ENCODE data around the gene P3H1. TPM values are rescaled to one million over a fixed set of nuclear protein-coding genes. Genes with fewer than 3 reads are reported as not detected.
"Not testable (repeated sequence)": the region's sequence is repeated elsewhere in the genome, so short reads cannot be mapped to it uniquely, and the experiment has no call there.

P3H1 gene
- total RNA-seq, 1 experiment from 2014 or later = 37.3 TPM

- no peak for DNase-seq
- H3K27me3 ChIP-seq = no peaks in the 10 kb centered on the region
- H3K36me3 ChIP-seq = peaks cover 69% of the 10 kb centered on the region
- no peaks in the 10 kb centered on the region for H3K9me3 ChIP-seq
- H3K4me3 ChIP-seq = no peak overlapping the region
These were observed 14.5 kb downstream of the P3H1 start for GRCh38 chr1:42752284-42752683.

DNA sequence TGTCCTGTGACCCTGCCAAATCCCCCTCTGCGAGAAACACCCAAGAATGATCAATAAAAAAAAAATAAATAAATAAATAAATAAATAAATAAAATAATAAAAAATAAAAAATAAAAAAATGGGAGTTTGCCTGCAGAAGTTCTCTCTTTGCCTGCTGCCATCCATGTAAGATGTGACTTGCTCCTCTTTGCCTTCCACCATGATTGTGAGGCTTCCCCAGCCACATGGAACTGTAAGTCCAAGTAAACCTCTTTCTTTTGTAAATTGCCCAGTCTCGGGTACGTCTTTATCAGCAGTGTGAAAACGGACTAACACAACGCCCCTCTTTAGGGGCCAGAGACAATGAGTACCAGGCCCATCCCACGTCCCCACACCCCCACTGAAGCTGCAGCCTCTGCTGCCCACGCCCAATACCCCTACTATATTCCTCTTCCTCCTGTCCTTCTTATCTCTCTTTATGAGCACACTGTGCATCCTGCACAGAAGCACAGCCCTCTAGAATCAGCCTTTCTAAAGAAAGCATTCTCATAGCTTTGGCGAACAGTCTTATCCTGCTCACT, 15.2 kb downstream of the P3H1 start:
- H3K36me3 ChIP-seq = peaks cover 67% of the 10 kb centered on the region
- not testable (repeated sequence) for DNase-seq, H3K27me3 ChIP-seq, H3K9me3 ChIP-seq, H3K4me3 ChIP-seq

DNA sequence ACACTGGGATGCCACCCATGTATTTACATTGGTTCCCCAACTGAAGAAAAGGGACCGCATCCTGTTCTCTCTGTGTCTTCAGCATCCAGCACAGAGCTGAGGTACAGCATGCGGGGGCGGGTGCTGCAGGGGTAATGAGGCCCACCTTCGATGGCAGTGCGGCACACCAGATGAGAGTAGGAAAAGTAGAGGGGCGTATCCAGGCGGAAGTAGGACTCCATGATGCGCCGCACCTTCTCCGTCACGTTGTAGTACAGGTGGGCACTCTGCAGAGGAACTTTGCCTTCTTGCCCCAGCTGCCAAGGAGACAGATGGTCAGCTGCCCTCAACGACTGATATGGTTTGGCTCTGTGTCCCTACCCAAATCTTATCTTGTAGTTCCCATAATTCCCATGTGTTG, 16.8 kb downstream of the P3H1 start:
- DNase-seq = no peak
- Histone ChIP-seq H3K27me3 (no peaks in the 10 kb centered on the region), H3K36me3 (peaks cover 53% of the 10 kb centered on the region), H3K9me3 (no peaks in the 10 kb centered on the region), H3K4me3 (no peak overlapping the region)

DNA sequence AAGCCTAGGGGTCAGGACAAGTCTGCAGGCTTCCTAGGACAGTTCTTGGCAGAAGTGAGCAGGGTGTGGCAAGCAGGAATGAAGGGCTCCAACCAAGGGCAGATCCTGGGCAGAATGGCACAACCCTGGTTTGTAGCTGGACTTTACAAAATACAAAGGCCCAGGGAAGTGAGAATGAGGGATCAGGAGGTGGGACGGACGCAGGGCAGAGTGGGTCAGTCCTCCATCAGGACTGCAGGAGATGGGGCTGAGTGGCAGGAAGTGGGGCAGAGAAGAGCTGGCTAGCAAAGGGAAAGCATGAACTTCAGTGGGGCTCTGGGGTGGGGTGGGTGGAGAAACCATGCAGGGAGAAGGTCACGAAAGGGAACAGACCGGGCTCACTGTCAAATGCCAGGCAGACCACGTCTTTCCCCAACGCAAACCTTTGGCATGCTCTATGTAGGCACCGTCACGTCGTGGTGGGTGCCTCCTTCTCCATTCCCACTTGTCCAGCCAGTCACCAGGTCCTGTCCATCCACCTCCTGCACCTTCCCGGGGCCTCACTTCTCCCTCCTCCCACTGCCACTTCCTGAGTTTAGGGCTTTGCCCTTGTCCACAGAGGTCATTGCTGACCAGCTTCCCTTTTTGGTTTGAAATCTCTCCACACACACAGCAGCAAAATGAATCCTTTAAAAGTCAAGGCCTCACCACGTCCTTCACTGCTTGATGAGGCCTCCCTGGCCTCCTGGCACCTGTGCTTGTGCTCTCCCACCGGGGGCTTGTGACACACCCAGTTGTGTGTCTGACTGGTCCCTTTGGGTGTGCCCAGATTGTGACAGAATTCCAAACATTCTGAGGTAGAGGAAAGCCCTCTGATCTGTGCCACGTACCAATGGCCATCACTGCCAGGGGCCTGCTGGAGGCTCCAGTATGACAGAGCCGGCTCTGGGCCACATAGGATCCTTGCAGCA, 18.1 kb downstream of the P3H1 start:
- no peaks in the 10 kb centered on the region for H3K9me3 ChIP-seq
- no peaks in the 10 kb centered on the region for H3K27me3 ChIP-seq
- H3K4me3 ChIP-seq = no peak overlapping the region
- DNase-seq = no peak
- peaks cover 42% of the 10 kb centered on the region for H3K36me3 ChIP-seq

DNA sequence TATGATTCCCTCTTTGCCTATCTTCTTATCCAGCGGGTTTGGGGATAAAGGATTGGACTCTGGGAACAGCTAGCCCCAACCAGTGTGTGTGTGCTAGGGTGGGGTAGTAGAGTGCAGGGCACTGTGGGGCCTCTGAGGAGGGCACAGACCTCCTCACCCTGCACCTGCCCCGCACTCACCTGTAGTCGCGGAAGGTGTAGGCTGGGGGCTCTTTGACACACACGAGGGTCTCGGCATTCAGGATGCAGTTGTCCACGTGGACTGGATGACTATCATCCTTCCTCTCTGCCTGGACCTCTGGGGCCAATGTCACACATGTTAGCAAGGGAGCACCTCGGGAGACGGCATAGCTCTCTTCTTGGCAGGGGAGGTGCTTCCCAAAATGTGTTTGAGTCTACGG, 18.8 kb downstream of the P3H1 start:
- Histone ChIP-seq H3K4me3 (no peak overlapping the region), H3K27me3 (no peaks in the 10 kb centered on the region), H3K36me3 (peaks cover 34% of the 10 kb centered on the region), H3K9me3 (no peaks in the 10 kb centered on the region)
- no peak for DNase-seq

DNA sequence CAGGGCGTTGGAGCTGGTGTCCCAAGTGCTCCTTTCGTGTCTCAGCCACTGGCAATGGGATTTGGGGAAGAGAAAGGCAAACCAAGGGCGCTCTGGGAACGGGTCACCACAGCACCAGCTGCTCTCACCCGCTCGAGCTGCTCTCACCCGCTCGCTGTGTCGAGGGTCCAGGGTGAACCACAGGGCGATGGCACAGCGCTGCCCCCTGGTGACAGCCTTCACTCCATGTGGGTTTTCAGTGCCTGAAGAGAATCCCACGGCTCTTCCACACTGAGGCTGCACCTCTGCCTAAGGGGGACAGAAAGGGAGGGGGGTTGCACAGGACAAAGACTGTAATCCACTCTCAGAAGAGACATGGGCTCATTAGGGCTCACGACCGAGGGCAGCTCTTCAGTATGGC, 19.7 kb downstream of the P3H1 start:
- Histone ChIP-seq H3K36me3 (peaks cover 25% of the 10 kb centered on the region), H3K4me3 (no peak overlapping the region), H3K9me3 (no peaks in the 10 kb centered on the region), H3K27me3 (no peaks in the 10 kb centered on the region)
- no peak for DNase-seq

GRCh38 chr1:42746436-42747105, 20.3 kb downstream of the P3H1 start:
- no peak for DNase-seq
- peaks cover 20% of the 10 kb centered on the region for H3K36me3 ChIP-seq

GRCh38 chr1:42745851-42746250, 21.0 kb downstream of the P3H1 start:
- no peak for DNase-seq
- H3K9me3 ChIP-seq = no peaks in the 10 kb centered on the region
- H3K36me3 ChIP-seq = peaks cover 20% of the 10 kb centered on the region
- no peak overlapping the region for H3K4me3 ChIP-seq
- no peaks in the 10 kb centered on the region for H3K27me3 ChIP-seq

More at GRCh38 chr1:42746436-42747105, 20.3 kb downstream of the P3H1 start:
- no peak overlapping the region for H3K4me3 ChIP-seq
- no peaks in the 10 kb centered on the region for H3K9me3 ChIP-seq
- no peaks in the 10 kb centered on the region for H3K27me3 ChIP-seq

GRCh38 chr1:42744148-42744413, 22.7 kb downstream of the P3H1 start:
- no peaks in the 10 kb centered on the region for H3K27me3 ChIP-seq
- H3K9me3 ChIP-seq = no peaks in the 10 kb centered on the region
- H3K4me3 ChIP-seq = no peak overlapping the region
- H3K36me3 ChIP-seq = peaks cover 15% of the 10 kb centered on the region
- DNase-seq = no peak

DNA sequence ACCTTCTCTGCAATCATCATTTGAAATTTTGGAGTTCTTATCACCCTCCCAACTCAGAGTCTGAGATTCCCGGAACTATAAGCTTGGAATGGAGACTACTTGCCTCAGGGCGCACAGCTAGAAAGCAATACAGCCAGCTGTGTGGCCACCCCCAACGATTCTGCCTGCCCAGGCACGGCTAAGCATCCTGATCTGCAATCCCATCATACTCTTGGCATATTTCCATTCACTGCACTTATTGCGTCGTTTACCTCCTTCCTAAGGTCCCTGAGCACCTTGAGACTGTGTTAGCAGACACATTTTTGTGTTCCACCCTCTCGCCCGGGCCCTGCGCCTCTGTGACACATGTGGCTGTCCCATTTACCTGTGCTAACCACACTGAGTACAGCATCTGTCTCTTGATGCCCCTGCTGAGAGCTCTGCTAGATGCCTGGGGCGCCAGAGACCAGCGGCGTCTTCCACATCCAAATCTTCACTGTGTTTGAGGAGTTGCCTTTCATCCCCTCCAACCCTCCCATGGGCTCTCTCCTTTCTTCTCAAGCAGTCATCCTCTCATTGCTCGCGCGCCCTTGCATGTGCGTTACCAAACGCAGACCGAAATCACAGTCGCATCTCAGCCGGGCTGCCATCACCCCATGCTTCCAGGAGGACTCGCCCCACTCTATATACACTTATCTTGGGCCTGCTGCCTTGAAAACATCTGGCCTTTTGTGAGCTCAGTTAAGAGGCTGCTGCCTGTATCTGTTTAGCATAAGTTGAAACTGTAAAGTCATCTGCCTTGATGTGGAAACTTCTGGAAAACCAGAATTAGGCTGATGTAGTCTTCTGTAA, 23.3 kb downstream of the P3H1 start:
- H3K9me3 ChIP-seq = no peaks in the 10 kb centered on the region
- H3K27me3 ChIP-seq = no peaks in the 10 kb centered on the region
- H3K36me3 ChIP-seq = peaks cover 15% of the 10 kb centered on the region
- H3K4me3 ChIP-seq = no peak overlapping the region
- no peak for DNase-seq

DNA sequence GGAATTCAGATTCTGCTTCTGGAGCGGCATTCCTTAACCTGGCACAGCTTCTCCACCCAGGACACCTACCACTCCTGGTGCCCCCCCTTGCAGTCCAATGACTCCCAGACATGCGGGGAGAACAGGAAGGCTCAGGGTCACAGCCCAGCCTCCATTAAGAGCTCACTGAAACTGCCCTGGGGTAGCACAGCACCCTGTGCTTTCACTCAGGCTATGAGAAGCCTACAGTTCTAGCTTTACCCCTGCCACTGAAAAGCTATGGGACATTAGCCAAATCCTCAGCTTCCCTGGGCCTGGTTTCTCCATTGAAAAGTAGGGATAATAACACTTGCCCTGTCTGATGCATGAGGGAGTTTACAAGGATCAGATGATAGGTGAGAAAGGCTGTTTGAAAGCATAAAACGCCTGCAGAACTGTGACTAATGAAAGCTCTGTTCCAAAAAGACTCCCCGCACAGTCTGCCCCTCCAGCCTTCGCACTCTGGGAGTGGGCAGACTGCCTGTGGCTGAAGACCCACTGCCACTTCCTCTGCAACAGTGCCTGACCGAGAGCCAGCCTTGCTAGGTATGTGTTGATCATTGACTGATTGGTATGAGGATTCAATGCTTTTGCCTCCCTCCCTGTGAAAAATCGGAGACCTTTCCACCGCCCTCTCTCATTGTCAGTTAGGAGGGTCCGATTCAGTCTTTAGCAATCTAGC, 24.1 kb downstream of the P3H1 start:
- no peaks in the 10 kb centered on the region for H3K9me3 ChIP-seq
- H3K27me3 ChIP-seq = no peaks in the 10 kb centered on the region
- H3K36me3 ChIP-seq = peaks cover 11% of the 10 kb centered on the region
- no peak overlapping the region for H3K4me3 ChIP-seq
- no peak for DNase-seq

DNA sequence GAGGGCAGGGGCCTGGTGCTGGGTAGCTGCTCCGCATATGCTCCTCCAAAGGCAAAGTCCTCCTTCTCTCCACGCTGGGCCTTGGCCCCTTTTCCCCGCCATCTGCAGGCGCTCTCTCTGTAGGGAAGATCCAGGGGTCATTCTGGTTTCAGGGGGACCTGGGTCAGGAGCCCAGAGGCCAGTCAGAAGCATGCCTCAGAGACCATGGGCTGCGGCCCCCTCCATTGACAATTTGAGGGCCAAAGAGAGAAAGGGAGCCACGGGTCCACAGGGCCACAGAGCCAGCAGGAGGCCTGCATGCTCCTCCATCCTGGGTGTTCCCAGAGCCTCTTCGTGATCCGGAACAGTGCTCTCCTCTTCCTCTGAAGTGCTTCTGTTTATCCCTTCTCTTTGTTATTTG, 24.7 kb downstream of the P3H1 start:
- DNase-seq = no peak
- Histone ChIP-seq H3K4me3 (no peak overlapping the region), H3K9me3 (no peaks in the 10 kb centered on the region), H3K27me3 (no peaks in the 10 kb centered on the region), H3K36me3 (peaks cover 6% of the 10 kb centered on the region)

GRCh38 chr1:42741706-42742105, 25.1 kb downstream of the P3H1 start:
- Histone ChIP-seq H3K36me3 (peaks cover 2% of the 10 kb centered on the region; the same call in 1 of the 2 replicates), H3K27me3 (no peaks in the 10 kb centered on the region), H3K9me3 (no peaks in the 10 kb centered on the region), H3K4me3 (no peak overlapping the region)
- DNase-seq = no peak

GRCh38 chr1:42740851-42741580, 25.8 kb downstream of the P3H1 start:
- H3K36me3 ChIP-seq = no peaks in the 10 kb centered on the region; the same call in 1 of the 2 replicates
- no peaks in the 10 kb centered on the region for H3K27me3 ChIP-seq
- DNase-seq = no peak
- no peaks in the 10 kb centered on the region for H3K9me3 ChIP-seq
- no peak overlapping the region for H3K4me3 ChIP-seq

DNA sequence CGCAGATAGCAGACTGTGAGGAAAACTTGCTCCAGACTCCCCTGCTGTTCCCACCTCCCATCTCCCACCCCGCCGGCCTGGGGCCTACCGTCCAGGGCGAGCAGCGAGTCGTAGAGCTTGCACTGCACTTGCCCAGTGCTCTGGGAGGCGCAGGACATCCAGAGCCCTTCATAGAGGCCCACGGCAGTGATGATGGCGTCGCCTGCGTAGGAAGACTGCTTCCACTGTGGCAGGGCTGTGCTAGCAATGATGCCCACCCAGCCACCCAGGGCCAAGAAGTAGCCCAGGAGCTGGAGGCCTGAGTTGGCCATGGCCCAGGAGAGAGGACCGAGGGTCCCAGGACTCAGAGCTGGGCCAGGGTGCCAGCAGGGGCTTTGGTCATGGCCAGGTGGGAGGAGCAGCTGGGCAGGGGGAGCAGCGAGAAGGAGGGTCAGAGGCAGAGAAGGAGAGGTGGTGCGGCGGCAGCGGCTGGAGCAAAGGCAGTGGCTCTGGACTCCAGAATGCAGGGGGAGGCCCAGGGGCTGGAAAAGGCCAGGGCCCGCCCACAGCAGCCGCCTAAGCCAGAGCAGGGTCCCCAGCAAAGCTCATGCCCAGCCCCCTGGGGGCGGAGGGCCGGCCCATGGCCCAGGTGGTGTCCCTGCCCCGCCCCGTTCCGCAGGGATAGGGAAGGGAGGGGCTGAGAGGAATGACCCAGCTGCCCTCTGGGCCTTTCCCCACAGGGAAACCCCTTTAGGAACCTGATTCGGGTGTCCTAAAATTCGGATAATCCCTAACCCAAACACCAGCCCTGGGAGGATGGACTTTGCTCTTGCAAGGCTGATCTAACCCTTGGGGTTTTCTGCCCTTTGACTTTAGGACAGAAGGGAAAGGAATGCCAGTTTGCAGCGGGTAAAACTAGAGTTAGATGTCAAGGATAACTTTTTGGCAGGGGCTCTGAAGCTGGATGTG, 26.8 kb downstream of the P3H1 start, which contains the start of gene CLDN19:
CLDN19 (minus strand) TSS at position 484 of the 948 bp plus-strand sequence; CDS start at position 311, 173 bp downstream.
- H3K4me3 ChIP-seq = no peak within 1 kb of the TSS
- no peaks in the 10 kb centered on the region for H3K27me3 ChIP-seq
- DNase-seq = no peak
- H3K9me3 ChIP-seq = no peaks in the 10 kb centered on the region
- no peaks in the 10 kb centered on the region for H3K36me3 ChIP-seq
